Esophagus muscularis mucosa (tissue), 3 donors: ENCODE data around the gene KCNK16.

Experiments
- POLR2A ChIP-seq: fragments of 450-650 bp; IDR thresholded peaks from one replicate; pipeline ENCODE4 v1.6.1; 2017; ENCODE audit warnings: antibody characterized with exemption, moderate library complexity, mild to moderate bottlenecking, low read depth
- POLR2AphosphoS5 ChIP-seq, 2 donors: sonication (generic); formaldehyde crosslinking; IDR thresholded peaks; one replicate each; pipeline ENCODE4 v1.6.1; 2017; ENCODE audit warnings: antibody characterized with exemption in 2 of 2
- TF ChIP-seq, protein P1 (sequence below), 3 experiments: fragments of 200-600 bp in 2 of 3; fragments of 450-650 bp in 1 of 3; sonication (generic) in 2 of 3; IDR thresholded peaks; one replicate each; pipeline ENCODE4 v1.5.1; 2017 to 2019; ENCODE audit warnings: antibody characterized with exemption in 3 of 3, mild to moderate bottlenecking in 2 of 3, moderate library complexity in 1 of 3

DNA sequence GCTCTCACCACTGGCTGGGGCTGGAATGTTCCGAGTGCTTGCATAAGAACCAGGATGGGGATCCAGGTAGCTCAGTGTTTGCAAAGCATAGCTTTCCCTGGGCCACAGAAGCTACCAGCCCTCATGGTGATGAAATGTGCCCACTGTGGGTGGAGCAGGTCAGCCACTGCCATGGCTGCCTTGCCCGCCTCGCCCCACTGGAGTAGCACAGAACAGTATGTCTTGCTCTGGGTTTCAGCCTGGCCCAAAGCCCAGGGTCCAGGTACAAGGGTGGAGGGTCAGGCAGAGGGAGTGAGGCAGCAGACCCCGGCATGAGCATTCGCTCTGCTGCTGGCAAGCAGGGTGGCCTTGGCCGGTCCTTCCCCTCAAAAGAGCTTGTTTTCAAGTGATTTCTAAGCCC lies 43.0 kb downstream of the KCNK16 start:
- TF ChIP-seq, protein P1, sequence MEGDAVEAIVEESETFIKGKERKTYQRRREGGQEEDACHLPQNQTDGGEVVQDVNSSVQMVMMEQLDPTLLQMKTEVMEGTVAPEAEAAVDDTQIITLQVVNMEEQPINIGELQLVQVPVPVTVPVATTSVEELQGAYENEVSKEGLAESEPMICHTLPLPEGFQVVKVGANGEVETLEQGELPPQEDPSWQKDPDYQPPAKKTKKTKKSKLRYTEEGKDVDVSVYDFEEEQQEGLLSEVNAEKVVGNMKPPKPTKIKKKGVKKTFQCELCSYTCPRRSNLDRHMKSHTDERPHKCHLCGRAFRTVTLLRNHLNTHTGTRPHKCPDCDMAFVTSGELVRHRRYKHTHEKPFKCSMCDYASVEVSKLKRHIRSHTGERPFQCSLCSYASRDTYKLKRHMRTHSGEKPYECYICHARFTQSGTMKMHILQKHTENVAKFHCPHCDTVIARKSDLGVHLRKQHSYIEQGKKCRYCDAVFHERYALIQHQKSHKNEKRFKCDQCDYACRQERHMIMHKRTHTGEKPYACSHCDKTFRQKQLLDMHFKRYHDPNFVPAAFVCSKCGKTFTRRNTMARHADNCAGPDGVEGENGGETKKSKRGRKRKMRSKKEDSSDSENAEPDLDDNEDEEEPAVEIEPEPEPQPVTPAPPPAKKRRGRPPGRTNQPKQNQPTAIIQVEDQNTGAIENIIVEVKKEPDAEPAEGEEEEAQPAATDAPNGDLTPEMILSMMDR (IDR thresholded peaks at IDR 0.05) = no peak
- TF ChIP-seq POLR2A (no peak), POLR2AphosphoS5 (IDR thresholded peaks at IDR 0.05) (no peak)
